SK-N-SH (cell line): ENCODE results near the gene SPATA13. TPM values are rescaled to one million over a fixed set of nuclear protein-coding genes. Genes with fewer than 3 reads are reported as not detected.

ENCODE experiments used
- CTCF ChIA-PET: fragments of 300-600, 350-600 bp; formaldehyde crosslinking; extraction: SDS; loops from one replicate; lab custom pipeline; 2021; lab: Yijun Ruan, JAX
- POLR2A ChIA-PET: fragments of 350-600 bp; sonication (Branson Sonifier 250); formaldehyde crosslinking; extraction: SDS; loops from one replicate; lab custom pipeline; 2020; ENCODE audit warnings: antibody characterized with exemption, inconsistent platforms; lab: Yijun Ruan, JAX
- DNase-seq: peaks from one replicate; pipeline ENCODE4 v3.0.0; 2012
- H2AFZ ChIP-seq: fragments of 200-600 bp; sonication (generic); 2 replicates; pipeline ENCODE4 v1.8.1; 2016; ENCODE audit warnings: antibody characterized with exemption, mild to moderate bottlenecking, low read depth
- H3F3A ChIP-seq: fragments of 200-600 bp; sonication (generic); replicated peaks from 2 replicates; pipeline ENCODE3; 2016; ENCODE audit warnings: antibody characterized with exemption, mild to moderate bottlenecking; ENCODE audit not compliant: insufficient read depth
- H3K27ac ChIP-seq, 2 experiments: fragments of 200-500 bp in 1 of 2; fragments of 200-600 bp in 1 of 2; sonication (Bioruptor generic) in 1 of 2; sonication (generic), shearing (Covaris generic) in 1 of 2; 2 replicates each; pipeline versions ENCODE4 v1.5.1 to v1.6.1; 2014 to 2016; ENCODE audit warnings: low read depth in 2 of 2, inconsistent platforms in 1 of 2, low read length in 1 of 2, mild to moderate bottlenecking in 1 of 2, mixed read lengths in 1 of 2
- H3K27me3 ChIP-seq: fragments of 200-600 bp; sonication (generic), shearing (Covaris generic); 2 replicates; pipeline ENCODE4 v1.6.1; 2016; ENCODE audit warnings: mixed run types; ENCODE audit not compliant: insufficient read depth
- H3K36me3 ChIP-seq, 2 experiments: fragments of 200-500 bp in 1 of 2; fragments of 200-600 bp in 1 of 2; sonication (Bioruptor generic) in 1 of 2; sonication (generic) in 1 of 2; replicated peaks in 1 of 2; 2 replicates each; pipeline versions ENCODE3 to v1.5.1; 2014 to 2016; ENCODE audit warnings: low read length in 1 of 2, mild to moderate bottlenecking in 1 of 2; ENCODE audit not compliant: insufficient read depth in 2 of 2, control insufficient read depth in 1 of 2
- H3K4me1 ChIP-seq, 2 experiments: fragments of 200-500 bp in 1 of 2; fragments of 200-600 bp in 1 of 2; sonication (Bioruptor generic) in 1 of 2; sonication (generic), shearing (Covaris generic) in 1 of 2; 2 replicates each; pipeline versions ENCODE4 v1.5.1 to v1.6.1; 2014 to 2016; ENCODE audit warnings: low read depth in 1 of 2, low read length in 1 of 2, mixed run types in 1 of 2; ENCODE audit not compliant: insufficient read depth in 2 of 2, control insufficient read depth in 1 of 2
- H3K4me2 ChIP-seq: fragments of 200-600 bp; sonication (generic), shearing (Covaris generic); 2 replicates; pipeline ENCODE4 v1.6.1; 2017; ENCODE audit warnings: mixed run types
- H3K4me3 ChIP-seq, 2 experiments: fragments of 200-500 bp in 1 of 2; fragments of 200-600 bp in 1 of 2; sonication (Bioruptor generic) in 1 of 2; sonication (generic), shearing (Covaris generic) in 1 of 2; 2 replicates each; pipeline versions ENCODE4 v1.5.1 to v1.8.1; 2014 to 2016; ENCODE audit warnings: low read depth in 2 of 2, inconsistent platforms in 1 of 2, low read length in 1 of 2, mild to moderate bottlenecking in 1 of 2, mixed read lengths in 1 of 2, moderate library complexity in 1 of 2
- H3K79me2 ChIP-seq: fragments of 200-600 bp; sonication (generic); 2 replicates; pipeline ENCODE4 v1.8.1; 2017; ENCODE audit warnings: mild to moderate bottlenecking; ENCODE audit not compliant: insufficient read depth
- H3K9ac ChIP-seq: fragments of 200-600 bp; sonication (generic); 2 replicates; pipeline ENCODE4 v1.6.1; 2017; ENCODE audit warnings: mixed run types
- H3K9me2 ChIP-seq: fragments of 200-600 bp; sonication (generic); 2 replicates; pipeline ENCODE4 v1.6.1; 2017; ENCODE audit warnings: mixed run types
- H3K9me3 ChIP-seq: fragments of 200-600 bp; sonication (generic); 2 replicates; pipeline ENCODE4 v1.6.1; 2017; ENCODE audit warnings: mixed run types, mild to moderate bottlenecking, moderate library complexity
- H4K20me1 ChIP-seq: fragments of 200-600 bp; sonication (generic); 2 replicates; pipeline ENCODE4 v1.6.1; 2017; ENCODE audit warnings: mild to moderate bottlenecking, mixed run types; ENCODE audit not compliant: insufficient read depth
- EP300 ChIP-seq, 2 experiments: IDR thresholded peaks; 2 replicates each; pipeline versions ENCODE4 v1.4.0 to v1.6.1; 2012; ENCODE audit warnings: borderline replicate concordance in 1 of 2, low read depth in 1 of 2, low read length in 1 of 2
- FOSL2 ChIP-seq: IDR thresholded peaks from 2 replicates; pipeline ENCODE4 v1.4.0; 2012; ENCODE audit warnings: low read depth, mild to moderate bottlenecking, moderate library complexity, borderline replicate concordance
- JUND ChIP-seq: IDR thresholded peaks from 2 replicates; pipeline ENCODE4 v1.4.0; 2012
- MEF2A ChIP-seq: IDR thresholded peaks from 2 replicates; pipeline ENCODE4 v1.4.0; 2012; ENCODE audit warnings: low read depth, borderline replicate concordance
- NRF1 ChIP-seq: IDR thresholded peaks from 2 replicates; pipeline ENCODE4 v1.6.1; 2012; ENCODE audit warnings: low read depth, mild to moderate bottlenecking, low read length
- RAD21 ChIP-seq: IDR thresholded peaks from 2 replicates; pipeline ENCODE4 v1.6.1; 2012; ENCODE audit warnings: mild to moderate bottlenecking, low read length
- SMC3 ChIP-seq: IDR thresholded peaks from 2 replicates; pipeline ENCODE4 v1.6.1; 2012; ENCODE audit warnings: low read depth, low read length, improper control_type of control experiment
- TCF12 ChIP-seq: IDR thresholded peaks from 2 replicates; pipeline ENCODE4 v1.4.0; 2012
- YY1 ChIP-seq: IDR thresholded peaks from 2 replicates; pipeline ENCODE4 v1.4.0; 2012; ENCODE audit warnings: low read depth, mild to moderate bottlenecking
- WGBS: methylation state at CpG from one replicate; pipeline ENCODE4 v1.1.6; 2017; ENCODE audit warnings: low lambda C conversion rate; 5-methylcytosine and 5-hydroxymethylcytosine counted together
- polyA plus RNA-seq, 3 experiments: library from polyadenylated mRNA; depleted of rRNA; stranded (reverse); fragments of >200 nt; gene quantifications; 2 replicates each; pipeline ENCODE4 v1.2.3, GENCODE V29; 2012

SPATA13 gene
- polyA plus RNA-seq, 1 of the 3 experiments (the other 2 are of a cell fraction): 4.3 TPM

GRCh38 chr13:24277761-24278160, 117.2 kb downstream of the SPATA13 start:
- no peaks in the 10 kb centered on the region for H3K27me3 ChIP-seq
- H3K4me3 ChIP-seq: no peak overlapping the region
- no peak overlapping the region for H2AFZ ChIP-seq
- POLR2A ChIA-PET: no interaction called here
- no peak for TF ChIP-seq RAD21
- TF ChIP-seq JUND: no peak
- no peak for TF ChIP-seq SMC3
- no peak for TF ChIP-seq TCF12
- TF ChIP-seq YY1: no peak
- no peak for TF ChIP-seq MEF2A
- no peak for TF ChIP-seq FOSL2
- DNase-seq: no peak
- CTCF ChIA-PET: no interaction called here
- no peaks in the 10 kb centered on the region for H3K9me2 ChIP-seq
- H3K9me3 ChIP-seq: no peaks in the 10 kb centered on the region
- no peaks in the 10 kb centered on the region for H3K36me3 ChIP-seq
- no peak overlapping the region for H3K4me2 ChIP-seq
- H3K79me2 ChIP-seq: no peaks in the 10 kb centered on the region
- WGBS: 96% methylated on average over 6 of the region's 6 CpGs
- H3K4me1 ChIP-seq: peaks cover 0 to 18% of the 10 kb centered on the region in 2 experiments; a peak in 2 of 4 replicates
- H3K9ac ChIP-seq: no peak overlapping the region
- H3K27ac ChIP-seq: no peak overlapping the region
- no peaks in the 10 kb centered on the region for H4K20me1 ChIP-seq
- H3F3A ChIP-seq: no peaks in the 10 kb centered on the region

- Histone ChIP-seq H3K27me3 (no peaks in the 10 kb centered on the region), H3K9me3 (no peaks in the 10 kb centered on the region), H3K9ac (no peak overlapping the region), H3K4me3 (no peak overlapping the region), H3F3A (no peaks in the 10 kb centered on the region), H3K79me2 (no peaks in the 10 kb centered on the region), H3K4me2 (no peak overlapping the region), H3K4me1 (peaks cover 0 to 14% of the 10 kb centered on the region in 2 experiments; a peak in 2 of 4 replicates), H3K36me3 (no peaks in the 10 kb centered on the region), H3K27ac (no peak overlapping the region), H4K20me1 (no peaks in the 10 kb centered on the region), H3K9me2 (no peaks in the 10 kb centered on the region), H2AFZ (no peak overlapping the region)
- no peak for DNase-seq
- ChIA-PET POLR2A (no interaction called here), CTCF (no interaction called here)
- WGBS: 97% methylated on average over 8 of the region's 8 CpGs
- TF ChIP-seq EP300 (IDR thresholded peaks at IDR 0.05; ENCODE audit: borderline replicate concordance in 1 of 2, low read depth in 1 of 2, low read length in 1 of 2): no peak
These were observed 119.0 kb downstream of the SPATA13 start for GRCh38 chr13:24279327-24280110.

GRCh38 chr13:24280720-24281119, 120.2 kb downstream of the SPATA13 start:
- Histone ChIP-seq H3K27ac (no peak overlapping the region), H3K9me3 (no peaks in the 10 kb centered on the region), H4K20me1 (no peaks in the 10 kb centered on the region), H3F3A (no peaks in the 10 kb centered on the region), H3K27me3 (no peaks in the 10 kb centered on the region), H3K4me1 (peaks cover 0 to 12% of the 10 kb centered on the region in 2 experiments; a peak in 2 of 4 replicates), H3K4me2 (no peak overlapping the region), H3K9ac (no peak overlapping the region), H2AFZ (no peak overlapping the region), H3K79me2 (no peaks in the 10 kb centered on the region), H3K36me3 (no peaks in the 10 kb centered on the region), H3K4me3 (no peak overlapping the region), H3K9me2 (no peaks in the 10 kb centered on the region)
- 85% methylated on average over 7 of the region's 7 CpGs for WGBS
- TF ChIP-seq NRF1 (no peak), JUND (no peak)
- DNase-seq: no peak
- CTCF ChIA-PET: no interaction called here
- POLR2A ChIA-PET: no interaction called here
